GM18499 (cell line): ENCODE results near the gene SH3RF1.

Source experiments
- ATAC-seq: cut with Tn5 transposase; IDR thresholded peaks from one replicate; pipeline ENCODE4 v1.9.1; 2021; ENCODE audit warnings: moderate number of reproducible peaks; ENCODE audit not compliant: insufficient read depth, unreplicated experiment

Gene SH3RF1

DNA sequence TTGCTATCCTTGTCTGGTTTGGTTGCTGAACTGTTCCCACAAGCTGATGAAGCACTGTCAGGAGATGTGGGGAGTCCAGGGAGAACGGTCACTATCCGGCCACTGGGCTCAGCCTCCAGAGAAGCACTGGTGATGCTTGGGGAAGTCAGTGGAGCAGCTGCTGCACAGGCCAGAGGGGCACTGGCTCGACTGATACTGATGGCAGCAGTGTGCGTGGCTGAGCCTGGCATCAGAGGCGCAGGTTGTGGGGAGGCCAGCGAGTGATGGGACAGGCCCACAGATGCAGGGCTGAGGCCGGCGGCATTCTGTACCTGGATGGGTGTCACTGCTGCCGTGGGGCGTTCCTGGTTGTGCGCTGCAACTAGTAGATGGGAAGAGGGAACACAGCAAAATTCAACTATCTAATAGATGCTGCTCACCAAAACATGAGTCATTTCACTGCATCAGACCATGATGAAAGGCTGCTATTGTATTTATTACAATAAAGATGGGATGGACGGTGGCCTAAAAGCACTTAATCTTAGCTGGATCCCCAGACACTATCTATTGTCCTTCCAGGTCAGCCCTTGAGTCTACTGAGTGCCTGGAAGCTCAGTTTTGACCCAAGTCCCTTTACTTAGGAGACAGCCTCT is 154.4 kb downstream of the SH3RF1 start:
- no peak for ATAC-seq

DNA sequence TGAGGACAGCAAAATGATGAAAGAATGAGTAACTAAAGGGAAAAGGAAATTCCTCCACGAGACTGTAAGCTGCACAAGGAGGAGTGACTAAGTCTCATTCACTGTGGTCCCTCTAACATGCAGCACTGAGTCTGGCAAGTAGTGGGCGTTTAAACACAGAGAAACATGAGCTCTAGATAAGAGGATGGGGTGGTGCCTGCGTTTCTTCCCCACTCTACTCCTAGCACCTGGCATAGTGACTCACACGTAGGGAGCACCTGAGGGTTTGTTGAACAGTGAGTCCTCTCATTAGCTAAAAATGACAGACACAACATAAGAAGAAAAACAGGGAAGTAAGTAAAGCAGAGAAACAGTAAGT is 154.9 kb downstream of the SH3RF1 start:
- no peak for ATAC-seq

DNA sequence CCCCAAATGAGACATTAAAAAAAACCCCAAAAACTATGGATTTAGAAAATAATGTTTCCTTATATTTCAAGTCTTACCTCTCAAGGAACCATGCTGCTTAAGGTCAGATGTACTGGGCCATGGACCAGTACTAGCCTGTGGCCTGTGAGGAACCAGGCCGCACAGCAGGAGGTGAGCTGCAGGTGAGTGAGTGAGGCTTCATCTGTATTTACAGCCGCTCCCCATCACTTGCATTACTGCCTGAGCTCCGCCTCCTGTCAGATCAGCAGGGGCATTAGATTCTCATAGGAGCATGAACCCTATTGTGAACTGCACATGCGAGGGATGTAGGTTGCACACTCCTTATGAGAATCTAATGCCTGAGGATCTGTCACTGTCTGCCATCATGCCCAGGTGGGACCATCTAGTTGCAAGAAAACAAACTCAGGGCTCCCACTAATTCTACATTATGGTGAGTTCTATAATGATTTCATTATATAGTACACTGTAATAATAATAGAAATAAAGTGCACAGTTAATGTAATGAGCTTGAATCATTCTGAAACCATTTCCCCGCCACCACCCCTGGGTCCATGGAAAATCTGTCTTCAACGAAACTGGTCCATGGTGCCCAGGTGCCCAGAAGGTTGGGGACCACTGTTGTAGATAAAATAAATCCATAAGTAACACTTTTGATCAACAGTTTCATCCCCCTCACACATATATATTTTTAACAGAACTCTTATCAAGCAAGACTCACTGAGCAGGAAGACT is 155.4 kb downstream of the SH3RF1 start:
- no peak for ATAC-seq

DNA sequence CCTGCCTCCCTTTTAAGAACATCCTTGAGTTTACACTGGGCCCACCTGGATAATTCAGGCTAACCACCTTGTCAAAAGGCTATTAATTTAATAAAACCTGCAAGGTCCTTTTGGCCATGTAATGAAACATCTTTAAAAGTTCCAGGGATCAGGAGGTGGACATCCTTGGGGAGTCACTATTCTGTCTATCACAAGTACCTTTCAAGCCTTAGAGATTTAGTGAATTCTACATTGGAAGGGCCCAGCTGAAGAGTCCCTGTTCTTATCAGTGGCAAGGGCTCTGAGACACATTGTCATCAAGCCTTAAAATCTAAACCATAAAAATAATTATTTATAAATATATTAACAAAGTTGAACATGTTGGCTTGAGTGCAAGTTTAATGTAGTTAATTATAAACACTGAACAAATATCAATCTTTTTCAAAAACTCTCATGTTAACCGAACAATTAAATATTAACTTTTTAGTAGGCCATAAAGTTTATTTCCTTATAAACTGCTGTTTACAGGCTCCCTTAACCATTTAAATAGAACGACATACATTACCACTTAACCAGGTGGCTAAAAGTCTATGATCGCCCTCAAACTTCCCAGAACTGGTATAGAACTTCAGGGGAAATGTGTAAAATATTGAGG is 156.3 kb downstream of the SH3RF1 start:
- no peak for ATAC-seq

DNA sequence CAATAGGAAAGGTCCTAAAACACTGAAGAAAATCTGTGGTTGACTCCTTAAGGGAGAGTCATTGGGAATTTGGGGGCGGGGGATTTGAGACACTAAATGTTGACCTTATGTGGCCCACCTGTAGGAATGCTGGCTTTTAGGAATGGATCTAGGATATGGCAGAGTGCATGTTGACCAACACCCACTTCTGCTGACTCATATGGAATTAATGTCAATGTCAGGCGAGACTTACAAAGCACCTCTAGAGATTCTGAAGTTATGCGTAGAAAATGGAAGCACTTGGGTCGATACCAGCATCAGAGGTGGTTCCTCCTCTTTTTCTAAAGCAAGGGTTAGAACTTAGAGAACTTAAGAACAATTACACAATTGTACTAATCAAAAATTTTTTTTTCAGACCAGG is 160.1 kb downstream of the SH3RF1 start:
- ATAC-seq: no peak

GRCh38 chr4:169109035-169109675 is 161.6 kb downstream of the SH3RF1 start:
- ATAC-seq: no peak

- no peak for ATAC-seq
Observed at GRCh38 chr4:169108303-169108702, 162.5 kb downstream of the SH3RF1 start.

- no peak for ATAC-seq
Observed at GRCh38 chr4:169107528-169107927, 163.2 kb downstream of the SH3RF1 start.

- ATAC-seq: no peak
Observed at GRCh38 chr4:169106696-169107229, 164.0 kb downstream of the SH3RF1 start.

DNA sequence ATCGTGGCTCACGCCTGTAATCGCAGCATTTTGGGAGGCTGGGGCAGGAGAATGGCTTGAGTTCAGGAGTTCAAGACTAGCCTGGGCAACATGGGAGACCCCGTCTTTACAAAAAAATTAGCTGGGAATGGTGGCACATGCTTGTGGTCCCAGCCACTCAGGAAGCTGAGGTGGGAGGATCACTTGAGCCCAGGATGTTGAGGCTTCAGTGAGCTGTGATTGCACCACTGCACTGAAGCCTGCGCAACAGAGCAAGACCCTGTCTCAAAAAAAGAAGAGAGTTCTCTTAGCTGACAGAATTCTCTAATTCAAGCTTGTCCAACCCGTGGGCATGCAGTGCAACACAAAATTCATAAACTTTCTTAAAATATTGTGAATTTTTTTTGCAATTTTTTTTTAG is 165.1 kb downstream of the SH3RF1 start:
- no peak for ATAC-seq

- ATAC-seq: no peak
Observed at GRCh38 chr4:169103966-169104412, 166.8 kb downstream of the SH3RF1 start.

GRCh38 chr4:169102026-169102425 is 168.7 kb downstream of the SH3RF1 start:
- no peak for ATAC-seq

DNA sequence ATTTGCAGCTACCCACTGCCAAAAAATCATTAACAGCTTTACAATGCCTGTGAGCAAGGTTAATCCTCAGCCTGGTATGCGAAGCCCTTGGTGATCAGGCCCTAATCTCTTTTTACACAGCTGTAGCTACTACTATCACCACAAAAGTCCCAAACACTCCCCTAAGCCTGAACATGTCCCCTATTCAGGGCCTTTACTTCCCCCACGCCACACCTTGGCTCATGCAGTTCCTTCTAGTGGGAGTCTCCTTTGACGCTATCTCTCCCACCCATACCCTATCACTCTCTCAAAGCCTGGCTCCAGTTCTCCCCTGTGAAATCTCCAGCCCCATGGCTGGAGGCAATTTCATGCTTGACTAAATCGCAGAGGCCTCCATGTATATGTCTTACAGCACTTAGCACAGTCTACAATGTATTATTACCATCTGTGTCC is 170.1 kb downstream of the SH3RF1 start:
- no peak for ATAC-seq

GRCh38 chr4:169099771-169100180 is 171.0 kb downstream of the SH3RF1 start:
- ATAC-seq: no peak

DNA sequence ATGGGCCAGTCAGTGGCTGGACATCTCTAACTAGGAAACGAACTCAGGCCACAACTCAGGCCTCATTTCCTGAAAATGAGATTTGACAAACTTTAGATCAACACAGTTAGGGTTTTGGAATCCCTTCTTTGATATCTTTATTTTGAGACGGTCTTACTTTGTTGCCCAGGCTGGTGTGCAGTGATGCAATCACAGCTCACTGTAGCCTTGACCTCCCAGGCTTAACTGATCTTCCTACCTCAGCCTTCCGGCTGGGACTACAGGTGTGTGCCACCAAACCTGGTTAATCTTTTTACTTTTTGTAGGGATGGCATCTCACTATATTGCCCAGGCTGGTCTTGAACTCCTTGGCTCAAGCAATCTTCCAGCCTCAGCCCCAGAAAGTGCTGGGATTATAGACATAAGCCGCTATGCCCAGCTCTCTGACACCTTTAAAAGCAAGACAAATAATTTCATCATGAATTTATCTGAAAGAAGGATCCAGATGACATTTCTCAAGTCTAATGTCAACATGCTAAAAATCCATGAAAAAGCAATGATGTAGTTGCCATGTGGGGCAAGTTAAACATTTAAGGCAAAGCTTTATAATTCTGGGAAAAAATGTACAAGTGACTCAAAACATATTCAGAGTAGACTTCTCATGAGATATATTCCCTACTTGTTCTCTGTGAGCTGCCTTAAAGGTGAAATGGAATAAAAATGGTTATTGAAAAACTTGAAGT is 171.6 kb downstream of the SH3RF1 start:
- ATAC-seq: no peak

DNA sequence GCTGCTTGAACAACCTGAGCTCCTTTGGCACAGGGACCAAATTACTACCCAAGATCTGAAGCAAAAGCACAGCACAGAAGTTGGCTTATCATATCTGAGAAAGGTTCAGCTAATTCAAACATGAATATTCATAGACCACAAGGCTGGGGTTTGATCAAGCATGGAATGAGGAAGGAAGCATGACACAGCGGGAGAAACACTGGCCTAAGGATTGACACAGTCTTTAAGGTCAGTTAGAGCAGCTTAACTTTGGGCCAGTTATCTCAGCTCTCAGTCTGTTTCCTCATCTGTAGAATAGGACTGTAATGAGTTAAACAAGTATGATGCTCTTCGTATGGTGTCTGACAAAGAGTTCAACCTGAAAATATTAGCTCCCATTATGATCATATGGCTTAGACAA is 172.2 kb downstream of the SH3RF1 start:
- peak; percentile 41 for ATAC-seq

- peak; percentile 46 for ATAC-seq
Observed at GRCh38 chr4:169098054-169098497, 172.7 kb downstream of the SH3RF1 start.

DNA sequence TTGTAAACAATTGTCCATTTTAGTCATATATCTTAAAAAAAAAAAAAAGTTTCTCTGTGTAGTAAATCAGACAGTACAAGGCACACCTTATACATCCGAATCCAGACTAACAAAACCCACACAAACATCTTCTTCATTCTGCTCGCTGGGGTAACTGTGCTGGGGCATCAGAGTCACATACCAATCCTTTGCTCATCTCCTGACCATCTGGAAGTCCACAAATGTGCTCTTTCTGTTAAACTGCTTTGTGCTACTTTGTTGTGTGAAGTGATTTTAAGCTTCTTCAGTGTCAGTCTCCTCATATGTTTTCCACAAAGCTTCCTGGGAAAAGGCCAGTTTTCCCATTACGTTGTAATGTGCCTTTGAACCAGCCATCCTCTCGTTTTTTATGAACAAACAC is 174.5 kb downstream of the SH3RF1 start:
- no peak for ATAC-seq

DNA sequence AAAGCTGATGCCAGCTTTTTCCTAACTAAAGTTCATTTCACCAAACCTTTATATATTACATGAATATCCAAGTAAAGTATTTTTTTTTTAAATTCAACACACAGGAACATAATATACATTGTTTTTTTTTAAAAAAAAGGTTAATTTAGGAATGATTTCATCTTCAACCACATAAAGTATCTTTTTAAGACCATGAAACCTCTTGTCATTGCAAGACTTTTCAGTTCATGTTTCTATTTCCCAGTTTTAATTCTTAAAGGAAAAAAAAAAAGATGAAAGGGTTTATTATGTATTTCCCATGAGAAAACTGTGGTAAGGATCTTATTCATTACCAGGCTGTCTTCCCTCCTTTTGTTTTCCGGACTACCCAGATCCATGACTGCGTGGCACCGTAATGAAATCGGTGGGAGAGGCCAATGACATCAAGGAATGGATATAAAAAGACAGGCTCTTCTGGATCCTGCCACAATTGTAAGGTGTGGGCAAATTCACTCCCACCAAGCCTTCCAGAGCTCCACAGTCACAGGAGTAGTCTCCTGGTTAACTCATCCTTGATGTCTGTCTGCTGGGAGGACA is 176.0 kb downstream of the SH3RF1 start:
- no peak for ATAC-seq
